Stimulated activated effector memory CD8-positive, alpha-beta T cell treated with anti-CD3 and anti-CD28 coated beads, Interleukin-12 subunit alpha, Interleukin-12 subunit beta, amount 100 ng/mL, for 72 hours (primary cell): Measurements from ENCODE around the gene STPG4.
A peak's percentile ranks its signal among the peaks of the same experiment; 100 is the strongest.
"Not testable (repeated sequence)": the region's sequence is repeated elsewhere in the genome, so short reads cannot be mapped to it uniquely, and the experiment has no call there.

Experiments used
- ATAC-seq: fragments of 150-1000 bp; cut with Tn5 transposase; 2 replicates; pipeline ENCODE4 v1.10.0; 2021
- DNase-seq, 2 donors: peaks; one replicate each; pipeline ENCODE4 v3.0.0; 2021 to 2022; ENCODE audit warnings: low spot score in 2 of 2
- H3K27ac Mint-ChIP-seq: one replicate; pipeline ENCODE4 v1.8.0; 2022; ENCODE audit warnings: mild to moderate bottlenecking, mixed read lengths
- H3K36me3 Mint-ChIP-seq: one replicate; pipeline ENCODE4 v1.8.0; 2022; ENCODE audit warnings: mild to moderate bottlenecking, mixed read lengths
- H3K4me1 Mint-ChIP-seq: one replicate; pipeline ENCODE4 v1.8.0; 2022; ENCODE audit warnings: mixed read lengths
- H3K4me3 Mint-ChIP-seq: one replicate; pipeline ENCODE4 v1.8.0; 2022; ENCODE audit warnings: mild to moderate bottlenecking, mixed read lengths
- H3K9me3 Mint-ChIP-seq: one replicate; pipeline ENCODE4 v1.8.0; 2022; ENCODE audit warnings: mixed read lengths

STPG4 gene

GRCh38 chr2:47160211-47160610, 5.1 kb upstream of the STPG4 start:
- ATAC-seq = no peak
- Mint-ChIP-seq H3K4me1 (peaks cover 37% of the 10 kb centered on the region), H3K27ac (no peak overlapping the region), H3K4me3 (no peak overlapping the region), H3K36me3 (peaks cover 76% of the 10 kb centered on the region), H3K9me3 (no peaks in the 10 kb centered on the region)
- no peak for DNase-seq

DNA sequence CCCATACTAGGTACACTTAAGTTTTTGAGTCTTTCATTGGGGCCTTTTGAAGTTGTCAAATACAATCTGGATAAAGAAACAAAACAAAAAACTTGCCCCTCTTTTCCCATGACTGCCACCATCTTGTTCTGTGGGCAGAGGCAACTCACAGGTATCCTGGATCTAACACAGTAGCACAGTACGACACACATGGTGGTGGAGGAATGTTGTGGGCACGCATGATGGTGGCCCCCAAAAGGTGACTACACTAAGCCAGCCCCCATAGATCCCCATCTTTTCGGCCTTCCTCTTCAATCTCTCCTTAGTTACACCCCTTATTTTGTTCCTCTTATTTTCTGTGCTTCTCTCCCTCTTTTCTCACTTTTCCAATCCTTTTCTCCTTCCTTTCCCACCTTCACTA, 4.5 kb upstream of the STPG4 start:
- DNase-seq (no peak), ATAC-seq (no peak)
- Mint-ChIP-seq H3K4me3 (no peak overlapping the region), H3K4me1 (peaks cover 31% of the 10 kb centered on the region), H3K36me3 (peaks cover 74% of the 10 kb centered on the region), H3K27ac (no peak overlapping the region), H3K9me3 (no peaks in the 10 kb centered on the region)

- H3K4me3 Mint-ChIP-seq = no peak overlapping the region
- H3K4me1 Mint-ChIP-seq = peaks cover 24% of the 10 kb centered on the region
- H3K36me3 Mint-ChIP-seq = peaks cover 66% of the 10 kb centered on the region
- ATAC-seq = no peak
- H3K27ac Mint-ChIP-seq = no peak overlapping the region
- H3K9me3 Mint-ChIP-seq = no peaks in the 10 kb centered on the region
- no peak for DNase-seq
These were observed 3.5 kb upstream of the STPG4 start for GRCh38 chr2:47158576-47158975.

DNA sequence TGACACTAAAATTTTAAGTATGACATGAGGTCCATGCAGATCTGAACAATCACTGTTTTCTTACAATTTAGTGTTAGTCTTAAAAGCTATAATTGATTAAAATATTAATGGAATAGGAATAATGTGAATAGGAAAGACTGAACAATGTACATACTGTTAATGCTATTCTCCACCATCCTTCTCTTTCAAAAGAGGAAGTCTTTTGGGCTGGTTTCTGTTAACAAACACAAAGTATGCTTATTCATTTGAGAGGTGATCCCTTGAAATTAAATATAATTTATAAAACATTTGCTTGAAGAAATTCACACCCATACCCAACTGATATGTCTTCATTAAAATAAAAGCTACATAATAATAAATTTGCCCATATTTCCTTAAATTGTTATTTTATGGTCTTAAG, 2.3 kb downstream of the STPG4 start:
- DNase-seq = no peak
- H3K4me3 Mint-ChIP-seq = no peak overlapping the region
- H3K9me3 Mint-ChIP-seq = no peaks in the 10 kb centered on the region
- peaks cover 14% of the 10 kb centered on the region for H3K36me3 Mint-ChIP-seq
- no peak for ATAC-seq
- H3K4me1 Mint-ChIP-seq = peaks cover 18% of the 10 kb centered on the region
- no peak overlapping the region for H3K27ac Mint-ChIP-seq

- Mint-ChIP-seq H3K36me3 (peaks cover 13% of the 10 kb centered on the region), H3K9me3 (no peaks in the 10 kb centered on the region), H3K4me1 (no peaks in the 10 kb centered on the region), H3K27ac (no peak overlapping the region), H3K4me3 (no peak overlapping the region)
- DNase-seq (no peak), ATAC-seq (no peak)
These were observed 4.9 kb downstream of the STPG4 start for GRCh38 chr2:47150175-47150574.

DNA sequence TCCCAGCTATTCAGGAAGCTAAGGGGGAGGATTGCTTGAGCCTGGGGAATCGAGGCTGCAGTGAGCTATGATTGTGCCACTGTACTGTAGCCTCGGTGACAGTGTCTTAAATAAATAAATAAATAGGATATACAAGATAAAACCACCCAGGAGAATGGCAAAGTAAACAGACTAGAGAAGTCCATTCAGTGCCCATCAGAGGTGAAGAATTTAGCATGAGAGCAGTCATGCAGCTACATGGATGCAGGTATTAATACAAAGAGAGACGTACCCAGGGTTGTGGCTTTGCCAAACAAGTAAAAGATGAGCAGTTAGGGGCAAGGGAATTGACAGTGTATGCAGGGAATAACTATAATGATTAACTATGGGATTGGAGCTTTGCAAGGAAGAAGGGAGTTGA, 8.1 kb downstream of the STPG4 start:
- no peak for ATAC-seq
- Mint-ChIP-seq H3K9me3 (no peaks in the 10 kb centered on the region), H3K36me3 (peaks cover 6% of the 10 kb centered on the region), H3K4me3 (no peak overlapping the region), H3K27ac (no peak overlapping the region), H3K4me1 (no peaks in the 10 kb centered on the region)
- DNase-seq = no peak

- H3K27ac Mint-ChIP-seq = no peak overlapping the region
These were observed 9.6 kb downstream of the STPG4 start for GRCh38 chr2:47145466-47145865.

DNA sequence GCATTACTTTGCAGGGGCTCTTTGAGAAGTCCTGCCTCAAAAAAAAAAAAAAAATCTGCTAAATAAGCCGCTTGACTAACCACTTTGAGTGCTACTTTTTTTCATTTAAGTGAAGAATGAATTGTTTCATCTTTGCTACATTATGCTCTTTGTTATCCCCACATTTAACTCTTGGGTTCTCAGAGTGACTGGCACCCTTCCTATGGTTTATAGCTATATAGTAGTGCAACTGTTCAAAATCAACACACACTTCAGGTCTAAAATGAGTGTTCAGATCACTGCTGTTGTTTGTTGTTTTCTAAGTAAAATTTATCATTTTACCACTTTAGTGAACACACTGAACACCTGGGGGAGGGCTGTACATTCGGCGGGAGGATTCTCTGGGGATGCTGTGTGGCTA, 13.6 kb downstream of the STPG4 start:
- Mint-ChIP-seq H3K9me3 (peaks cover 6% of the 10 kb centered on the region), H3K4me3 (no peak overlapping the region), H3K36me3 (peaks cover 5% of the 10 kb centered on the region), H3K4me1 (peaks cover 5% of the 10 kb centered on the region), H3K27ac (no peak overlapping the region)
- ATAC-seq (peak; percentile 40), DNase-seq (no peak)

More at GRCh38 chr2:47145466-47145865, 9.6 kb downstream of the STPG4 start:
- peaks cover 5% of the 10 kb centered on the region for H3K4me1 Mint-ChIP-seq
- DNase-seq (no peak), ATAC-seq (no peak)
- H3K9me3 Mint-ChIP-seq = no peaks in the 10 kb centered on the region
- H3K36me3 Mint-ChIP-seq = peaks cover 11% of the 10 kb centered on the region
- H3K4me3 Mint-ChIP-seq = no peak overlapping the region

DNA sequence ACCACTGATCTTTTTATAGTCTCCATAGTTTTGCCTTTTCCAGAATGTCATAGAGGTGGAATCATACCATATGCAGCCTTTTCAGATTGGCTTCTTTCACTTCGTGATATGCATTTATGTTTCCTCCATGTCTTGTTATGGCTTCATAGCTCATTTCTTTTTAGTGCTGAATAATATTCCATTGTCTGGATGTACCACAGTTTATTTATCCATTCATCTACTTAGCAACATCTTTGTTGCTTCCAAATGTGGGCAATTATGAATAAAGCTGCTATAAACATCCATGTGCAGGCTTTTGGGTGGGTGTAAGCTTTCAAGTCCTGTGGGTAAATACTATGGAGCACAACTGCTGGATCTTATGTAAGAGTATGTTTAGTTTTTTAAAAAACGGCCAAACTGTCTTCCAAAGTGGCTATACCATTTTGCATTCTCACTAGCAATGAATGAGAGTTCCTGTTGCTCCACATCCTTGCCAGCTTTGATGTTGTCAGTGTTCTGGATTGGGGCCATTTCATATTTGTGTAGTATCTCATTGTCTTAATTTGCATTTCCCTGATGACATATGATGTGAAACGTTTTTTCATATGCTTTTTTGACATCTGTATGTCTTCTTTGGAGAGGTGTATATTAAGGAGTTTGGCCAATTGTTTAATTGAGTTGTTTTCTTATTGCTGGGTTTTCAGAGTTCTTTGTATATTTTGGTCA, 20.6 kb downstream of the STPG4 start:
- Mint-ChIP-seq H3K27ac (no peak overlapping the region), H3K36me3 (no peaks in the 10 kb centered on the region), H3K4me1 (no peaks in the 10 kb centered on the region), H3K4me3 (no peak overlapping the region), H3K9me3 (peaks cover 10% of the 10 kb centered on the region)
- ATAC-seq = no peak
- no peak for DNase-seq

DNA sequence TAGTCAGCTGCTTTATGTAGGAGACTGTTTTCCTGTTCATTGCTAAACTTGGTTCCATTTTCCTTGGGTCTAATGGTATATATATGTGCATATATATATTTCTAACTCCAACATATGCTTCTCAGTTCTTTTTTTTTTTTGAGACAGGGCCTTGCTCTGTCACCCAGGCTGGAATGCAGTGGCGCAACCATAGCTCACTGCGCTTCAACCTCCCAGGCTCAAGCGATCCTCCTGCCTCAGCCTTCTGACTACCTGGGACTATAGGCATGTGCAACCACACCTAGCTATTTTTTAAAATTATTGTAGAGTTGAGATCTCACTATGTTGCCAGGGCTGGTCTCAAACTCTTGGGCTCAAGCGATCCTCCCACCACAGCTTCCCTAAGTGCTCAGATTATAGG, 22.1 kb downstream of the STPG4 start:
- peaks cover 10% of the 10 kb centered on the region for H3K9me3 Mint-ChIP-seq
- H3K4me3 Mint-ChIP-seq = no peak overlapping the region
- no peaks in the 10 kb centered on the region for H3K4me1 Mint-ChIP-seq
- ATAC-seq (no peak), DNase-seq (no peak)
- no peak overlapping the region for H3K27ac Mint-ChIP-seq
- no peaks in the 10 kb centered on the region for H3K36me3 Mint-ChIP-seq

DNA sequence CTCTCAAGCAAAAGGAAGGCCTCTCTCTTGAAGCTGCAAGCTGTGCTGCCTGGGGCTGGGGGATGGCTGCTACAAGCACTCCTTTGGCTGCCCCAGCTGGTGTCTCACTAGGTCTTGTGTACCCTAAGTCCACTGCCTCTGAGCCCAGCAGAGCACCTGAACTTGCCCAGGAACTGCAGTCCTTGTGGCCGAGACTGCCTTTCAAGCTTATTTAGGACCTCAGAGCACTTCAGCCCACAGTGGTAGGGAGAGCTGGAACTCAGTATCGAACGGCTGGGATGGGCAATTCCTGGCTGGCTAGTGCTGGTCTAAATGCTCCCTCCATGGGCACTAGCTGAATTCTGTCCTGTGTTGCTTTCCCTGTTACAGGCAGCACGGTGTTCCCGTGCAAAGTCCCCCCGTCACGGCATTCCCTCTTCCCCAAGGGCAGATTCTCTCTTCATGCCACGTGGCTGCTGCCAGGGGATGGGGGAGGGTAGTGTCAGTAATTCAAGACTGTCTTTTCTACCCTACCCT, 25.9 kb downstream of the STPG4 start:
- Mint-ChIP-seq H3K4me1 (no peaks in the 10 kb centered on the region), H3K27ac (no peak overlapping the region), H3K4me3 (no peak overlapping the region), H3K9me3 (peaks cover 3% of the 10 kb centered on the region), H3K36me3 (no peaks in the 10 kb centered on the region)
- DNase-seq (no peak), ATAC-seq (no peak)

DNA sequence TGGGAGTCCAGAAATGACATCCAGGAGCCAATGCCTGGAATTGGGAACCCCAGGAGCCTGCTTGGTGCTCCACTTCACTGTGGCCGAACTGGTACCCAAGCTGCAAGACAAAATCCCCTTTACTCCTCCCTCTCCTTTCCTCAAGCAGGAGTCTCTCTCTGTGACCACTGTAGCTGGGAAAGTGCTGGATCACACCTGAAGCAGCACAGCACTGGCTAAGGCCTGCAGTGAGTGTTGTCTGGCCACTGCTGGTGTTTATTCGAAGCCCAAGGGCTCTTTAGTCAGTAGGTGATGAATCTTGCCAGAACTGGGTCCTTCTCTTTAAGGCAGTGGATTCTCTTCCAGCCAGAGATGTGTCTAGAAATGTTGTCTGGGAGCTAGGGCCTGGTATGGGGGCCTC, 26.4 kb downstream of the STPG4 start:
- no peaks in the 10 kb centered on the region for H3K36me3 Mint-ChIP-seq
- no peak overlapping the region for H3K27ac Mint-ChIP-seq
- H3K4me1 Mint-ChIP-seq = no peaks in the 10 kb centered on the region
- no peak overlapping the region for H3K4me3 Mint-ChIP-seq
- ATAC-seq (no peak), DNase-seq (no peak)
- peaks cover 3% of the 10 kb centered on the region for H3K9me3 Mint-ChIP-seq

DNA sequence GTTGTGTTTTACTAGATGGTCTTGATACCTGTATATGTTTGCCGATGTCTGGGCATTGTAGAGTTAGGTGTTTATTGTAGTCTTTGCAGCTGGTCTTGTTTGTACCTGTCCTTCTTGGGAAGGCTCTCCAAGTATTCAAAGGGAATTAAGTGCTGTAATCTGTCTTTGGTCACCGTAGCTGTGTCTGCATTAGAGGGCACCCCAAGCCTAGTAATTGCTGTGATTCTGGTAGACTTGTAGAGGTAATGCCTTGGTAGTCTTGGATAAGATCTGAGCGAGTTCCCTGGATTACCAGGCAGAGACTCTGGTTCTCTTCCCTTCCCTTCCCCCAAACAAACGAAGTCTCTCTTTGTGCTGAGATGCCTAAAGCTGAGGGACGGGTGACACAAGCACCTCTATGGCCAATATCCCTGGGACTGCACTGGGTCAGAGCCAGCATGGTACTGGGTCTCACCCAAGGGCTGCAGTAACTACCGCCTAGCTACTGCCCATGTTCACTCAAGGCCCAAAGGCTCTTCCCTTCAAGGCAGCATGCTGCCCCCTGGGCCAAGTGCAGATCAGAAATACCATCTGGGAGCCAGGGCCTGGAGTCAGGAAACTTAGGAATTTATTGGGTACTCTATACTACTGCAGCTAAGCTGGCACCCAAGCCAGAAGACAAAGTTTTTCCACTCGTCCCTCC, 27.1 kb downstream of the STPG4 start:
- Mint-ChIP-seq H3K36me3 (no peaks in the 10 kb centered on the region), H3K9me3 (peaks cover 3% of the 10 kb centered on the region), H3K4me1 (no peaks in the 10 kb centered on the region), H3K4me3 (no peak overlapping the region), H3K27ac (no peak overlapping the region)
- DNase-seq = no peak
- peak; percentile 31 for ATAC-seq

- no peak overlapping the region for H3K4me3 Mint-ChIP-seq
- no peaks in the 10 kb centered on the region for H3K4me1 Mint-ChIP-seq
- H3K27ac Mint-ChIP-seq = no peak overlapping the region
- DNase-seq = no peak
- no peaks in the 10 kb centered on the region for H3K36me3 Mint-ChIP-seq
- ATAC-seq = no peak
- peaks cover 3% of the 10 kb centered on the region for H3K9me3 Mint-ChIP-seq
These were observed 28.3 kb downstream of the STPG4 start for GRCh38 chr2:47126783-47127182.

- not testable (repeated sequence) for ATAC-seq, H3K36me3 Mint-ChIP-seq, DNase-seq, H3K27ac Mint-ChIP-seq, H3K4me3 Mint-ChIP-seq, H3K9me3 Mint-ChIP-seq, H3K4me1 Mint-ChIP-seq
These were observed 30.4 kb downstream of the STPG4 start for GRCh38 chr2:47124740-47125139.

- DNase-seq, H3K9me3 Mint-ChIP-seq, H3K36me3 Mint-ChIP-seq, H3K27ac Mint-ChIP-seq, H3K4me3 Mint-ChIP-seq, H3K4me1 Mint-ChIP-seq, ATAC-seq: not testable (repeated sequence)
These were observed 34.7 kb downstream of the STPG4 start for GRCh38 chr2:47120424-47120823.
